CD14-positive monocyte (primary cell): ENCODE data around the gene ATXN2L. TPM values are rescaled to one million over a fixed set of nuclear protein-coding genes. Genes with fewer than 3 reads are reported as not detected.
A peak's percentile ranks its signal among the peaks of the same experiment; 100 is the strongest.

Experiments
- DNase-seq, 3 donors: peaks; one replicate each; pipeline ENCODE4 v3.0.0-alpha.2; 2011 to 2022
- H2AFZ ChIP-seq: 2 replicates; pipeline ENCODE4 v1.6.0; 2012; ENCODE audit warnings: mild to moderate bottlenecking, low read depth, low read length, inconsistent platforms; ENCODE audit not compliant: insufficient read depth, poor library complexity, severe bottlenecking
- H3K27ac ChIP-seq, 2 donors: 1 replicate in 1 of 2; 2 replicates in 1 of 2; pipeline ENCODE4 v1.5.1; 2012 to 2013; ENCODE audit warnings: low read length in 2 of 2, control low read depth in 1 of 2, inconsistent platforms in 1 of 2, low read depth in 1 of 2, mild to moderate bottlenecking in 1 of 2
- H3K27me3 ChIP-seq, 2 donors: one replicate each; pipeline versions ENCODE4 v1.6.0 to v1.6.1; 2011 to 2013; ENCODE audit warnings: low read length in 2 of 2; ENCODE audit not compliant: control insufficient read depth in 2 of 2, insufficient read depth in 2 of 2
- H3K36me3 ChIP-seq, 2 donors: replicated peaks in 1 of 2; 1 replicate in 1 of 2; 2 replicates in 1 of 2; pipeline versions ENCODE4 v1.5.1 to v1.6.1; 2012 to 2013; ENCODE audit warnings: low read length in 2 of 2, control low read depth in 1 of 2, inconsistent platforms in 1 of 2, mild to moderate bottlenecking in 1 of 2; ENCODE audit not compliant: insufficient read depth in 2 of 2, control insufficient read depth in 1 of 2
- H3K4me1 ChIP-seq, 2 donors: 1 replicate in 1 of 2; 2 replicates in 1 of 2; pipeline versions ENCODE4 v1.5.1 to v1.6.1; 2012 to 2013; ENCODE audit warnings: low read length in 2 of 2, control low read depth in 1 of 2, inconsistent platforms in 1 of 2, mild to moderate bottlenecking in 1 of 2, moderate library complexity in 1 of 2; ENCODE audit not compliant: insufficient read depth in 2 of 2, control insufficient read depth in 1 of 2
- H3K4me2 ChIP-seq: replicated peaks from 2 replicates; pipeline ENCODE3; 2012; ENCODE audit warnings: low read length, moderate library complexity, mild to moderate bottlenecking; ENCODE audit not compliant: poor library complexity, severe bottlenecking; ENCODE audit errors: extremely low read depth
- H3K4me3 ChIP-seq, 3 experiments: fragments of 200-600 bp in 1 of 3; sonication (generic) in 1 of 3; replicated peaks in 1 of 3; 1 replicate in 2 of 3; 2 replicates in 1 of 3; pipeline ENCODE4 v1.5.1; 2011 to 2013; ENCODE audit warnings: low read length in 3 of 3, mild to moderate bottlenecking in 3 of 3, control low read depth in 2 of 3, low read depth in 2 of 3, inconsistent platforms in 1 of 3, moderate library complexity in 1 of 3
- H3K79me2 ChIP-seq: 2 replicates; pipeline ENCODE4 v1.6.0; 2012; ENCODE audit warnings: mild to moderate bottlenecking, control low read depth, inconsistent platforms, low read length, moderate library complexity; ENCODE audit not compliant: insufficient read depth
- H3K9ac ChIP-seq: 2 replicates; pipeline ENCODE4 v1.6.0; 2017; ENCODE audit warnings: low read length, mild to moderate bottlenecking; ENCODE audit not compliant: insufficient read depth, poor library complexity, severe bottlenecking
- H3K9me3 ChIP-seq, 2 donors: replicated peaks in 1 of 2; 1 replicate in 1 of 2; 2 replicates in 1 of 2; pipeline versions ENCODE4 v1.5.1 to v1.6.1; 2012 to 2013; ENCODE audit warnings: low read length in 2 of 2, control low read depth in 1 of 2; ENCODE audit not compliant: control insufficient read depth in 1 of 2, insufficient read depth in 1 of 2
- H4K20me1 ChIP-seq: 2 replicates; pipeline ENCODE4 v1.6.0; 2012; ENCODE audit warnings: mild to moderate bottlenecking, low read length, control low read depth, moderate library complexity; ENCODE audit not compliant: insufficient read depth
- H3K27ac Mint-ChIP-seq, 7 donors: one replicate each; pipeline ENCODE4 v1.8.0; 2020; ENCODE audit warnings: mild to moderate bottlenecking in 7 of 7, mixed read lengths in 7 of 7, moderate library complexity in 6 of 7, inconsistent platforms in 2 of 7
- H3K27me3 Mint-ChIP-seq, 3 donors: one replicate each; pipeline ENCODE4 v1.8.0; 2021 to 2022; ENCODE audit warnings: low read depth in 3 of 3, mild to moderate bottlenecking in 3 of 3, mixed read lengths in 3 of 3, moderate library complexity in 3 of 3, inconsistent platforms in 1 of 3
- H3K36me3 Mint-ChIP-seq, 2 donors: one replicate each; pipeline ENCODE4 v1.8.0; 2020; ENCODE audit warnings: mixed read lengths in 2 of 2, inconsistent platforms in 1 of 2, mild to moderate bottlenecking in 1 of 2
- H3K4me1 Mint-ChIP-seq: one replicate; pipeline ENCODE4 v1.8.0; 2020; ENCODE audit warnings: mild to moderate bottlenecking, mixed read lengths
- H3K4me3 Mint-ChIP-seq, 2 donors: one replicate each; pipeline ENCODE4 v1.8.0; 2020; ENCODE audit warnings: mild to moderate bottlenecking in 2 of 2, mixed read lengths in 2 of 2, moderate library complexity in 1 of 2
- H3K9me3 Mint-ChIP-seq, 7 donors: one replicate each; pipeline ENCODE4 v1.8.0; 2020 to 2022; ENCODE audit warnings: mixed read lengths in 7 of 7, mild to moderate bottlenecking in 6 of 7, moderate library complexity in 6 of 7, inconsistent platforms in 2 of 7
- CTCF ChIP-seq: fragments of 200-600 bp; IDR thresholded peaks from one replicate; pipeline ENCODE4 v1.8.0; 2022; ENCODE audit warnings: antibody characterized with exemption, mild to moderate bottlenecking
- WGBS: methylation state at CpG from one replicate; pipeline ENCODE4 v1.1.5; 2013; ENCODE audit warnings: missing lambda C conversion rate; ENCODE audit not compliant: insufficient coverage; 5-methylcytosine and 5-hydroxymethylcytosine counted together
- intact Hi-C, 2 donors: fragments of 100-400 bp; cut with micrococcal nuclease; formaldehyde crosslinking; loops; one replicate each; pipeline versions ENCODE4 v1.15.0 to v1.15.1; 2023
- polyA plus RNA-seq, 3 donors: library from polyadenylated mRNA; depleted of rRNA in 1 of 3; unstranded in 2 of 3; stranded (reverse) in 1 of 3; fragments of 300-500 nt in 2 of 3; fragments of >200 nt in 1 of 3; fragmentation: Illumina TruSeq in 2 of 3; gene quantifications; 1 replicate in 2 of 3; 2 replicates in 1 of 3; pipeline ENCODE4 v1.2.3, GENCODE V29; 2012 to 2021

The ATXN2L gene
- polyA plus RNA-seq, 3 donors, result 4.8 to 118 (median 10.2) TPM

- Histone ChIP-seq H3K4me1 (peaks cover 12 to 20% of the 10 kb centered on the region in 2 donors), H3K27me3 (no peaks in the 10 kb centered on the region), H3K27ac (no peak overlapping the region), H3K79me2 (peaks cover 7% of the 10 kb centered on the region), H3K4me2 (no peak overlapping the region), H3K4me3 (no peak overlapping the region), H4K20me1 (peaks cover 79% of the 10 kb centered on the region), H2AFZ (no peak overlapping the region), H3K36me3 (peaks cover 75 to 88% of the 10 kb centered on the region in 2 donors), H3K9ac (no peak overlapping the region), H3K9me3 (no peaks in the 10 kb centered on the region)
- DNase-seq, result no peak
- Mint-ChIP-seq H3K9me3 (no peaks in the 10 kb centered on the region), H3K36me3 (peaks cover 77 to 90% of the 10 kb centered on the region in 2 donors), H3K27me3 (no peaks in the 10 kb centered on the region), H3K4me3 (no peak overlapping the region), H3K27ac (peak overlapping the region in 1 of 7 donors; percentile 55), H3K4me1 (peaks cover 19% of the 10 kb centered on the region)
- TF ChIP-seq CTCF, result no peak
- WGBS, result 97% methylated on average over 20 of the region's 25 CpGs
- intact Hi-C loops, result no loop called here
Measured at GRCh38 chr16:28834873-28835863, 12.4 kb downstream of the ATXN2L start.

GRCh38 chr16:28835864-28836760, 13.3 kb downstream of the ATXN2L start:
- H3K9me3 ChIP-seq, result no peaks in the 10 kb centered on the region
- Mint-ChIP-seq H3K4me3 (no peak overlapping the region), H3K9me3 (no peaks in the 10 kb centered on the region), H3K4me1 (peaks cover 20% of the 10 kb centered on the region), H3K36me3 (peaks cover 68 to 80% of the 10 kb centered on the region in 2 donors), H3K27ac (peak overlapping the region in 2 of 7 donors; percentile 7 to 40), H3K27me3 (no peaks in the 10 kb centered on the region)
- H4K20me1 ChIP-seq, result peaks cover 70% of the 10 kb centered on the region
- H3K27me3 ChIP-seq, result no peaks in the 10 kb centered on the region
- H3K27ac ChIP-seq, result no peak overlapping the region
- H2AFZ ChIP-seq, result no peak overlapping the region
- no peak overlapping the region for H3K4me2 ChIP-seq
- H3K36me3 ChIP-seq, result peaks cover 65 to 80% of the 10 kb centered on the region in 2 donors
- no peak overlapping the region for H3K9ac ChIP-seq
- H3K4me3 ChIP-seq, result no peak overlapping the region
- WGBS, result 95% methylated on average over 6 of the region's 25 CpGs
- no peak for DNase-seq
- H3K79me2 ChIP-seq, result peaks cover 3% of the 10 kb centered on the region
- peaks cover 13 to 20% of the 10 kb centered on the region in 2 donors for H3K4me1 ChIP-seq
- intact Hi-C loops, result no loop called here
- TF ChIP-seq CTCF, result no peak
